HFF-Myc (cell line): ENCODE data around the gene TNFRSF21.

Experiments used
- DNase-seq: peaks from one replicate; pipeline ENCODE4 v3.0.0-alpha.2; 2011; ENCODE audit warnings: low read depth; ENCODE audit errors: extremely low read depth
- H3K4me3 ChIP-seq: replicated peaks from 2 replicates; pipeline ENCODE4 v1.5.1; 2011; ENCODE audit warnings: low read depth, mild to moderate bottlenecking, control low read depth, low read length
- CTCF ChIP-seq: IDR thresholded peaks from 2 replicates; pipeline ENCODE4 v1.5.1; 2012; ENCODE audit warnings: mild to moderate bottlenecking, low read depth, low read length, control low read depth; ENCODE audit errors: missing control alignments

TNFRSF21 gene

DNA sequence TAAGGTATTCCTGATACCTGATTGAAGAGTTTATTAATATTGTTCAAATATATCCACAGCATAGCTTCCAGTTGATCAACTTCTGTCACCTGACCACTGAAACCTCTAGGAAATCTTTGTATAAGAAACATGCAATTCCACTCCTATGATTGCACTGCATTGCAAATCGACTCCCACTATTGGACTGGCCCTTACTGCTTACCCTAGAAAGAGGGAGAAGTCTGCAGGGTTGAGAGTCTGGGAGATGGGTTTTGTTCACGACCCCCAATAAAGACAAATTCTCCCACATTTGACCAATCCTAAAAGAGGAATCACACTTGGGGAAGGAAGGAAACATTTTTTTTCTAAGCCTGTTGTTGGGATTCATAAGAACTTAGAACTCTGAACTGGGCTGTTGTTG is 43.7 kb downstream of the TNFRSF21 start:
- no peak overlapping the region for H3K4me3 ChIP-seq
- DNase-seq = no peak
- no peak for TF ChIP-seq CTCF

- no peak for DNase-seq
- H3K4me3 ChIP-seq = no peak overlapping the region
- TF ChIP-seq CTCF = no peak
These were observed 44.9 kb downstream of the TNFRSF21 start for GRCh38 chr6:47264775-47265184.

- TF ChIP-seq CTCF = no peak
- H3K4me3 ChIP-seq = no peak overlapping the region
- no peak for DNase-seq
These were observed 46.4 kb downstream of the TNFRSF21 start for GRCh38 chr6:47263268-47263667.

DNA sequence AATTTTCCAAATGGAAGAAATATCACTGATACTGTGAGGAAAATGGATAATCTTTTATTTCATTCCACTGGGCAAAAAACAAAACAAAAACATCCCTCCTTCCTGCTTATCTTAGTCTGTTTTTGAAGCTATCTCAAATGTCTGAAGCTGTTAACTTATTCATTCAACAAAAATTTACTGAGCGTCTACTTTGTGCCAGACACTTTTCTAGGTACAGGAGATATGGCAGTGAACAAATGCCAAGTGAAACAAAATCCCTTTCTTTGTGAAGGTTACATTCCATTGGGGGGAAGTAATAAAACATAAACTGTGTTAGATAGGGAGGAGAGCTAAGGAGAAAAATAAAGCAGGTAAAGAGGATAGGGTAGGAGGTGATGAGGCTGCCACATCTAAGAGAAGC is 47.5 kb downstream of the TNFRSF21 start:
- H3K4me3 ChIP-seq = no peak overlapping the region
- TF ChIP-seq CTCF = no peak
- no peak for DNase-seq

DNA sequence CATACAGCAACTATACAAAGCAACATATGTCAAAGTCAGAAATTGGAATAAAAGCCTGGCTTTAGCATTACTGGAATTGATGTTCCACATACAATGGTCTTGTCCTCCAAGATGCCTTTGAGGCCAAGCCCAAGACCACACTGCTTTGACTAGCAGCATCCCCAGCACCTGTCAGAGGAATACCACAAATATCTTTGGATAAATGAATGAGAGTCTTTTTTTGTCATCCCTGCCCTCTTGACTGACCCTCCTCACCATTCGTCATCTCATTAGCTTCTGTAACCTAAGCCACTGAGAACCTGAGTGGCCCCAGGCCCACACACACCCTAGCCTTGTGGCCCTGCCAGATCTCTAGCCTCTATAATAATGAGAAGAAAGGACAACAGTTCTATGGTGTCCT is 48.5 kb downstream of the TNFRSF21 start:
- no peak for DNase-seq
- no peak for TF ChIP-seq CTCF
- H3K4me3 ChIP-seq = no peak overlapping the region

DNA sequence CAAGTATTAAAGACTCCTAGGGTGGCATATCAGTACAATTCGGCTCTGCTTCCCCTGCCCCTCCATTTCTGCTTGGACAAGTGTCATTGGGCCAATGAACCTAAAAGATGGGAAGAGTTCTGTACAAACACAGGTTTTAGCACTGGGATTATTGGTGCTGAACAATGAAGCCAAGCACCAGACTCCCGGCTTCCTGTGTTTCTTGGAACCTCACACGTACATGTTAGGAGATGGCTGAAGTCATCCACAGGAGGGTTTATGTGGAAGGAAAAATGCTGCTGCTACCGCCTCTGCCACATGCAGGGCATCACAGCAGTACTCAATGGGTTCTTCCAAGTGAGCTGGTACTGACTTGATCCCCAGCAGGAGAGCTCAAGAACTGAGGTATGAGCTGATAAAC is 49.7 kb downstream of the TNFRSF21 start:
- no peak overlapping the region for H3K4me3 ChIP-seq
- no peak for TF ChIP-seq CTCF
- DNase-seq = no peak

DNA sequence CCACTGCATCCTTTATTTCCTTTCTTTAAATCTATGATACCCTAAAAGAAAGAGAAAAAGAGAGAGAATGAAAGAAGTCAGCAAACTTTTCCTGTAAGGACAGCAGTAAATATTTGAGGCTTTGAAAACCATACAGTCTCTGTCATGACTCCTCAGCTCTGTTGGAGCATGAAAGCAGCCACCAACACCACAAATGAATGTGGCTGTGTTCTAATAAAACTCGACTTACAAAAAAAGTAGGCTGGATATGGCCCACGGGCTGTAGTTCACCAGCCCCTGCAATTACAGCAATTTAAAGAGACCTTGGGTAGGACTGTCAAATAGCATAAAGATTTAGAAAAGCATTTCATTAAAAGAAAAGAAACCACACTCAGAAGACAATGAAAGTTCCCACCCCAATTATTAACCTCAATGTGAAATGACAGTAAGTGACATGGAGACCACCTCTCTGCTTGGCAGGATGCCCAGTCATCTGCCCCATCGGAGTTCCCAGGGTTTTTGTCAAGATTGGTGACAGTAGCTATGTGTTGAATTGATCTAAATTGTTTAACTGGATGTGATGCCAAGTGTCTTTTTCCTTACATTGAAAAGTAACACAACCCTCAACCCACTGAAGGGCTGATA is 50.9 kb downstream of the TNFRSF21 start:
- no peak for TF ChIP-seq CTCF
- H3K4me3 ChIP-seq = no peak overlapping the region
- DNase-seq = no peak
